Measurements from ENCODE around the gene MYF6. TPM values are rescaled to one million over a fixed set of nuclear protein-coding genes. Genes with fewer than 3 reads are reported as not detected.

Gene MYF6
- total and polyA plus RNA-seq, 2 experiments from 2014 or later, result 0.30 TPM; not detected in 1

DNA sequence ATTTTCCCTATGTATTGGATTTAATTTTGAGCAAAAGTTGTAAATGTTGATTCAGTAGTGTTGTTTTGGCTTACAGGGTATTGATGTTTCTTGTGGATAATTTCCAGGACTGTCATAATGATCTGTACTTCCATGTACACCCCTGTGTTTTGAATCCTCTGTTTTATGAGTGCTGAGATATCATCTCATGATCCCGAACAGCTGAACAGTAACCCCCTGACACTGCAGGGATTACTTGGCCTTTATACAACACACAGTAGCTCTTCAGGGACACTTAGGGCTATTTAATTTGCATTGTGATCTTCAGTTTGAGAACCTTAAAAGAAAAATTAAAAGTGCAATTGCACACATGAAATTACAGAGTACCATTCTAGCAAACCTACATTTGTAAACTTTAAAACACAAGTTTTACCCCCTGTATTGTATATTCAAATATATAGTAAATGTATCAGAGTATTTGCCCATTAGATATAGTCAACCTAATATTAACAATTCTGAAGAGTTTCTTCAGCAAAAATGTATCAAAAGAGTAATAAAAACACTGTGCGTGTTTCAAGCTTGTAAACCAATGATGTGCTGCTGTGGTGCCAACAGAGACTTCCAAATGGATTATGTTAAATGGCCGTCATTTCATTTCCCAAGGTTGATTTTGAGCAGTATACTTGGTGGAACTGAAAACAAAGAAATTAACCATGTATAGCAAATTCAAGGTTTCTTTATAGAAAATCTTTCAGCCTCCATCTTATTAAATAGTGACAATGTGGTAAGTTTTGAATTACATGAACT is 27.9 kb upstream of the MYF6 start:
- no peaks in the 10 kb centered on the region for H3K9me2 ChIP-seq (replicated peaks; ENCODE audit: insufficient read depth)
- H3K36me3 ChIP-seq (replicated peaks; ENCODE audit: insufficient read depth, low read depth), result no peaks in the 10 kb centered on the region
- H3K9me3 ChIP-seq (ENCODE audit: low read depth), result no peaks in the 10 kb centered on the region
- no peak overlapping the region for H3K4me3 ChIP-seq
- no peaks in the 10 kb centered on the region for H4K20me1 ChIP-seq (ENCODE audit: insufficient read depth, poor library complexity, severe bottlenecking)
- no peaks in the 10 kb centered on the region for H3K4me1 ChIP-seq (ENCODE audit: insufficient read depth)
- no peak overlapping the region for H3K27ac ChIP-seq
- 84% methylated on average over 3 of the region's 3 CpGs for WGBS (ENCODE audit: low lambda C conversion rate, missing lambda C conversion rate)
- H3K79me2 ChIP-seq, result no peaks in the 10 kb centered on the region
- TF ChIP-seq, protein P1, sequence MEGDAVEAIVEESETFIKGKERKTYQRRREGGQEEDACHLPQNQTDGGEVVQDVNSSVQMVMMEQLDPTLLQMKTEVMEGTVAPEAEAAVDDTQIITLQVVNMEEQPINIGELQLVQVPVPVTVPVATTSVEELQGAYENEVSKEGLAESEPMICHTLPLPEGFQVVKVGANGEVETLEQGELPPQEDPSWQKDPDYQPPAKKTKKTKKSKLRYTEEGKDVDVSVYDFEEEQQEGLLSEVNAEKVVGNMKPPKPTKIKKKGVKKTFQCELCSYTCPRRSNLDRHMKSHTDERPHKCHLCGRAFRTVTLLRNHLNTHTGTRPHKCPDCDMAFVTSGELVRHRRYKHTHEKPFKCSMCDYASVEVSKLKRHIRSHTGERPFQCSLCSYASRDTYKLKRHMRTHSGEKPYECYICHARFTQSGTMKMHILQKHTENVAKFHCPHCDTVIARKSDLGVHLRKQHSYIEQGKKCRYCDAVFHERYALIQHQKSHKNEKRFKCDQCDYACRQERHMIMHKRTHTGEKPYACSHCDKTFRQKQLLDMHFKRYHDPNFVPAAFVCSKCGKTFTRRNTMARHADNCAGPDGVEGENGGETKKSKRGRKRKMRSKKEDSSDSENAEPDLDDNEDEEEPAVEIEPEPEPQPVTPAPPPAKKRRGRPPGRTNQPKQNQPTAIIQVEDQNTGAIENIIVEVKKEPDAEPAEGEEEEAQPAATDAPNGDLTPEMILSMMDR (IDR thresholded peaks at IDR 0.05; ENCODE audit: poor library complexity), result no peak
- TF ChIP-seq EZH2 (IDR thresholded peaks at IDR 0.05; ENCODE audit: borderline replicate concordance) (no peak), EZH2phosphoT487 (IDR thresholded peaks at IDR 0.05; ENCODE audit: low read depth, severe bottlenecking, unreplicated experiment) (no peak)
- no peak overlapping the region for H2AFZ ChIP-seq
- no peaks in the 10 kb centered on the region for H3K27me3 ChIP-seq
- no peak for DNase-seq (ENCODE audit: low spot score)
- H3K4me2 ChIP-seq, result no peak overlapping the region

DNA sequence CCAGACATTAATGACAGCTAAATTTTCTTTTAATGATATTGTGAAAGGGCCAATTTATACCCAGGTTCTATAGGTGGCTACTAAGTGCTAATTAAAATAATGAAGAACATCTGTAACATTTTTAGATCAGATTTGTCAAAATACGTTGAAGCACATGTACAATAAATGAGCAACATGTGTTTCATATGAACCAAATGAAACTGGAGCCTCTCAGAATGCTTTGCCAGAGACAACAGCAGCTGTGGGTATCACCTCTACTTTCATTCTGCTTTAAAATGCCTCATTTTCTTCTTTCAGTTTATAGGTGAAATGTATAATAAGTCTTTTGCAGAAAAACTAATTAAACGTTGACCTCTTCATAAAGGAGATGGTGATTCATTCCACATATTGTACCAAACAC is 26.1 kb upstream of the MYF6 start:
- no peaks in the 10 kb centered on the region for H3K79me2 ChIP-seq
- H3K9me2 ChIP-seq (replicated peaks; ENCODE audit: insufficient read depth), result no peaks in the 10 kb centered on the region
- no peak overlapping the region for H3K27ac ChIP-seq
- H3K36me3 ChIP-seq (replicated peaks; ENCODE audit: insufficient read depth, low read depth), result no peaks in the 10 kb centered on the region
- WGBS (ENCODE audit: low lambda C conversion rate, missing lambda C conversion rate), result 53% methylated on average over 2 of the region's 2 CpGs
- no peaks in the 10 kb centered on the region for H4K20me1 ChIP-seq (ENCODE audit: insufficient read depth, poor library complexity, severe bottlenecking)
- H3K27me3 ChIP-seq, result no peaks in the 10 kb centered on the region
- no peaks in the 10 kb centered on the region for H3K9me3 ChIP-seq (ENCODE audit: low read depth)
- DNase-seq (ENCODE audit: low spot score), result no peak
- no peak overlapping the region for H3K4me2 ChIP-seq
- H3K4me3 ChIP-seq, result no peak overlapping the region
- H3K4me1 ChIP-seq (ENCODE audit: insufficient read depth), result no peaks in the 10 kb centered on the region
- TF ChIP-seq, protein P1 (IDR thresholded peaks at IDR 0.05; ENCODE audit: poor library complexity), result no peak
- no peak for TF ChIP-seq EZH2phosphoT487 (IDR thresholded peaks at IDR 0.05; ENCODE audit: low read depth, severe bottlenecking, unreplicated experiment)
- no peak for TF ChIP-seq EZH2 (IDR thresholded peaks at IDR 0.05; ENCODE audit: borderline replicate concordance)
- no peak overlapping the region for H2AFZ ChIP-seq

DNA sequence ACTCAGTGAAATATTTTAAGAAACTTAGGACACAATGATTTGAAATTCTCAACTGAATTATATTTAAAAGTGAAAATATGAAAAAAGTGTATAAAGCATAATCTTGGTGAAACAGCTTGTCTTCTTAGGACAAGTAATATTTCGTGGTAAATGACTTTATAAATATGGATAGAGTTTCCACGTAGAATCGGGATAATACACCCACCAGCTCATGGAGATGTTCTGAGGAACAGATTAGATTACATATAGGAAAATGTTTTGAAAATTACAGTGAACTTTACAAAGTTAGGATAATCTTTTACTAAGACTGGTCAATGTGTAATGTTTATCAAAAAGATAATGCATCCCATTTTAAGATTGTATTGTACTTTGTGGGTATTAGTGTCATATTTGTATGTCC is 25.6 kb upstream of the MYF6 start:
- Histone ChIP-seq H4K20me1 (ENCODE audit: insufficient read depth, poor library complexity, severe bottlenecking) (no peaks in the 10 kb centered on the region), H3K79me2 (no peaks in the 10 kb centered on the region), H3K4me3 (no peak overlapping the region), H3K4me2 (no peak overlapping the region), H3K27me3 (no peaks in the 10 kb centered on the region), H3K27ac (no peak overlapping the region), H3K9me2 (replicated peaks; ENCODE audit: insufficient read depth) (no peaks in the 10 kb centered on the region), H3K4me1 (ENCODE audit: insufficient read depth) (no peaks in the 10 kb centered on the region), H2AFZ (no peak overlapping the region), H3K9me3 (ENCODE audit: low read depth) (no peaks in the 10 kb centered on the region), H3K36me3 (replicated peaks; ENCODE audit: insufficient read depth, low read depth) (no peaks in the 10 kb centered on the region)
- TF ChIP-seq, protein P1 (IDR thresholded peaks at IDR 0.05; ENCODE audit: poor library complexity), result no peak
- TF ChIP-seq EZH2 (IDR thresholded peaks at IDR 0.05; ENCODE audit: borderline replicate concordance), result no peak
- TF ChIP-seq EZH2phosphoT487 (IDR thresholded peaks at IDR 0.05; ENCODE audit: low read depth, severe bottlenecking, unreplicated experiment), result no peak
- no peak for DNase-seq (ENCODE audit: low spot score)
- 82% methylated on average over 3 of the region's 3 CpGs for WGBS (ENCODE audit: low lambda C conversion rate, missing lambda C conversion rate)
